Skin of body (tissue), 2 donors: ENCODE measurements around the gene FANCD2OS. TPM values are rescaled to one million over a fixed set of nuclear protein-coding genes. Genes with fewer than 3 reads are reported as not detected.
"Not testable (repeated sequence)": the region's sequence is repeated elsewhere in the genome, so short reads cannot be mapped to it uniquely, and the experiment has no call there.

Experiments used
- DNase-seq: peaks from one replicate; lab custom pipeline; 2025; lab: John Stamatoyannopoulos, UW
- total RNA-seq: library from RNA; depleted of rRNA; stranded (reverse); fragments of >200 nt; gene quantifications from one replicate; pipeline ENCODE4 v1.2.3, GENCODE V29; 2014

The FANCD2OS gene
- total RNA-seq, 1 donor from 2014 or later, result not detected

DNA sequence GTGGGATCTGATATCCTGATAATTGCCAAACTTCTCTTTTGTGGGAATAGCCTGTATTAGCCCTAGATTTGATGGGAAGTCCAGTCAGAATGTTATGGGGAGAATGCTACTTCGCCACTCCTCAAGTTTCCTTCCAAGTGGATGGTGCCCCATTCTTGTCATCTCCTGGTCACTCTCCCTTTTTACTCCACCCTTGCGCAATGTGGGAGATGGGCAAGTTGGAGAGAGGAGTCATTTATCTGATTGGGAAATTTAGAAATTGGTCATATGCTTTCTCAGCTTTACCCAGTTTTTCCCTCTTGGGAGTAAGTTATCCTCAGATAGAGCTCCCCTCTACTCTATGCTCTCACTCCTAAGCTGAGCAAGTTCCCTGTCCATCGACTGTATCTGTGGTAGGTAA lies 14.4 kb downstream of the FANCD2OS start:
- DNase-seq, result no peak

DNA sequence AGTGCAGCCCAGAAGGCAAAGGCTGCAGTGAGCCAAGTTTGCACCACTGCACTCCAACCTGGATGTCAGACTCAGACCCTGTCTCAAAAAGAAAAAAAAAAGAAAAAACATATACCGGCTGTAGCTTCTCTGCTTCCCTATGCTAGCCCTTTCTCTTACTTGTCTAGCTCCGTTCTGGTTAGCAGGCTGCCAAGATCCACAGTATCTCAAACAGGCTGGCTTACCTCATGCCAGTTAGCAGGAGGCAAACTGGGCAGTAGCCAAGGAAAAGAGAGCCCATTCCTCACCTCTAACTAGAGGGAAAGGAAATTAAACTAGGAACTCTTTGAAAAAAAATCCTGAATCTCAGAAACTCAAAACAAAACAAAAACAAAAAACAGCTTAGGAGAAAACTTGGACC lies 16.7 kb downstream of the FANCD2OS start:
- DNase-seq, result not testable (repeated sequence)

DNA sequence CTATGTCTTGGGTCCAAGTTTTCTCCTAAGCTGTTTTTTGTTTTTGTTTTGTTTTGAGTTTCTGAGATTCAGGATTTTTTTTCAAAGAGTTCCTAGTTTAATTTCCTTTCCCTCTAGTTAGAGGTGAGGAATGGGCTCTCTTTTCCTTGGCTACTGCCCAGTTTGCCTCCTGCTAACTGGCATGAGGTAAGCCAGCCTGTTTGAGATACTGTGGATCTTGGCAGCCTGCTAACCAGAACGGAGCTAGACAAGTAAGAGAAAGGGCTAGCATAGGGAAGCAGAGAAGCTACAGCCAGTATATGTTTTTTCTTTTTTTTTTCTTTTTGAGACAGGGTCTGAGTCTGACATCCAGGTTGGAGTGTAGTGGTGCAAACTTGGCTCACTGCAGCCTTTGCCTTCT lies 17.3 kb downstream of the FANCD2OS start:
- DNase-seq, result not testable (repeated sequence)

DNA sequence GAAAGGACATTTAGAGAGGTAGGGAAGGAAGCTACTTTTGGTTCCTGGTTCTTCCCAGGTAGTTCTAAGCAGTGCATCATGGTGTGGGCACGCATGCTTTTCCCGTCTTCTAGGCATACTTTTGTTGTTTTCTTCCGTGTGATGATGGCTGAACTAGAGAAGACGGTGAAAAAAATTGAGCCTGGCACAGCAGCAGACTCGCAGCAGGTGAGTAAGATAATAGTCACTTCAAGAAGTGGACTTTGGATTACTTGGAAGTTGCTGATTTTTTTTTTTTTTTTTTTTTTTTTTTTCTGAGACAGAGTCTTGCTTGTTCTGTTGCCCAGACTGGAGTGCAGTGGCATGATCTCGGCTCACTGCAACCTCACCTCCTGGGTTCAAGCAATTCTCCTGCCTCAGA lies 17.9 kb downstream of the FANCD2OS start:
- no peak for DNase-seq

DNA sequence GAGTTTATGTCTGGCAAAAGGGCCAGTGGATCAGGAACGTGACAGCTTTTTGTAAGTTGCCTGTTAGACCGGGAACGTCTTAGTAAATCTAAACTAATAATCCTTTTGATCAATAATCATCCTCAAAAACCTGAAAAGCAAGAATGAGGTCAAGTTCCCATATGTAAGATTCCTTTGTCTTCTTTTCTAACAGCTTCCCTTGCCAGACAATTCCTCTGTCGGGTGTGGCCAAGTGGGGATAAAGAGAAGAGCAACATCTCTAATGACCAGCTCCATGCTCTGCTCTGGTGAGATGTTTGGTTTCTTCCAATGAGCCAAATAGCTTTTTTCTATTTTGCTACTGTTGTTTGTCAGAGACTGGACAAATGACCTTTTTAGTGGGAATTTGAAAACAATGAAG lies 19.8 kb downstream of the FANCD2OS start:
- DNase-seq, result no peak

DNA sequence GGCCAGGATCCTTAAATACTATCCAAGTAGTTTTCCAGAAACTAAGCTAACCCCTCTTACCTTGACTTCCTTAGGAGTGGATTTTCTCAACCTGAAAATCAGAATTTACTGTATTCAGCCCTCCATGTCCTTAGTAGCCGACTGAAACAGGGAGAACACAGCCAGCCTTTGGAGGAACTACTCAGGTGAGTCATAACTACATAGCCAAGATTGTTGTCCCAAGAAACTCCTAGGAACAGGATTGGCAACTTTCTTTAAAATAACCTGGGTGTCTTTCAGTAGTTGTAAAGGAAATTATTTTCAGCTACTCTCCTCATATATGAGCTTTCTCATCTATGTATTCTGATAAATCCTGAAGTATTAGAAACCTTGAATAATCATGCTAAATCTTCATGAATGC lies 22.3 kb downstream of the FANCD2OS start:
- DNase-seq, result no peak

DNA sequence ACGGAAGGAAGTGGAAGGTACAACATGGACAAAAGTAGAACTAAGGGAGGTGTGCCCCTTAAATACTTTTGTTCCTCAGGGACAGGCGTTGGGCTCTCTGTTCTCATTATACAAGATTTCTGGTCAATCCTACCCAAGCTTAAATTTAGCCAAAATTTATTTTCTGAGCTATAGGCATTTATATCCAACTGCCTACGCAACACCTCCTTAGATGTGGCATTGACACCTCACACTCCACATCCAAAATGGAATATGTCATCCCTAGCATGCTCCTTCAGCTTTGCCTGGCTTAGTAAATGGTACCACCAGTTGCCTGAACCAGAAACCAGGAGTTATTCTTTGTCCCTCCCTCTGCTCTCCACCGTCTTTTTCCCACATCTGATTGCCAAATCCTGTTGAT lies 26.2 kb downstream of the FANCD2OS start:
- no peak for DNase-seq

DNA sequence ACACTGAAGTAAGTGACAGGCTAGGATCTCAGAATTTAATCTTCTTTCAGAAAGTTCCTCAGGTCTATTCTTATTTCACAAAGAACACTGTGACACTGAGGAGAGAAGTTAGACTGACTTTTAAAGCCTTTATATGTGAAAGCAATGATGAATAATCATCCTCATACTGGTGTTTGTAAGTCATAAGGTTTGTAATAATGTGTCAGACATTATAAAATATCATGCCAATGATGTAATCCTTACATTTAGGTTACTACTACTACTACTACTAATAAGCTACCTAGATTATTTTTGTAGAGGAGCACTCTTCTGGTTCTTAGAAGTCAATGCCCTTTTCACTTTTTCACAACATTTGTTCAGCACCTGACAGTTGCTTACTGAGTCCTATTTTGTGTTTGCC lies 33.4 kb downstream of the FANCD2OS start:
- no peak for DNase-seq

DNA sequence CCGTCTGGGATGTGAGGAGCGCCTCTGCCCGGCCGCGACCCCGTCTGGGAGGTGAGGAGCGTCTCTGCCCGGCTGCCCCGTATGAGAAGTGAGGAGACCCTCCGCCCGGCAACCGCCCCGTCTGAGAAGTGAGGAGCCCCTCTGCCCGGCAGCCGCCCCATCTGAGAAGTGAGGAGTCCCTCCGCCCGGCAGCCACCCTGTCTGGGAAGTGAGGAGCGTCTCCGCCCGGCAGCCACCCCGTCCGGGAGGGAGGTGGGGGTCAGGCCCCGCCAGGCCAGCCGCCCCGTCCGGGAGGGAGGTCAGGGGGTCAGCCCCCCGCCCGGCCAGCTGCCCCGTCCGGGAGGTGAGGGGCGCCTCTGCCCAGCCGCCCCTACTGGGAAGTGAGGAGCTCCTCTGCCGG lies 38.0 kb downstream of the FANCD2OS start:
- DNase-seq, result not testable (repeated sequence)

DNA sequence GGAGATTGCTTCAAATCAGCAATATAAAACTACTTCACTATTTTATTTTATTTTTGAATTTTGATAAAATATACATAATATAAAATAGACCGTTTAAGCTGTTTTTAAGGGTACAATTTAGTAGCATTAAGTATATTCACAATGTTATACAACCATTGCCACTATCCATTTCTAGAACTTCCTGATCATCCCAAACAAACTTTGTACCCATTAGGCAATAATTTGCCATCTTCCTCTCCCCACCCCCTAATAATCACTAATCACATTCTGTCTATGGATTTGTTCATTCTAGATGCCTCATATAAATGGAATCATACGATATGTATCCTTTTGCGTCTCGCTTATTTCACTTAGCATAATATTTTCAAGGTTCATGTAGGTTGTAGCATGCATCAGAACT lies 53.0 kb downstream of the FANCD2OS start:
- DNase-seq, result no peak

Other genes starting within 250 kb of the FANCD2OS start
- 29.4 TPM for gene CIDEC, start 228.0 kb downstream of the FANCD2OS start, total RNA-seq
- gene JAGN1, start 217.6 kb downstream of the FANCD2OS start, total RNA-seq, result 16.3 TPM
- 6.3 TPM for gene IL17RE, start 205.4 kb downstream of the FANCD2OS start, total RNA-seq
- 22.2 TPM for gene IL17RC, start 191.2 kb downstream of the FANCD2OS start, total RNA-seq
- 25.8 TPM for gene CRELD1, start 174.4 kb downstream of the FANCD2OS start, total RNA-seq
- 1.2 TPM for gene PRRT3, start 155.8 kb downstream of the FANCD2OS start, total RNA-seq
- 33.6 TPM for gene EMC3, start 121.4 kb downstream of the FANCD2OS start, total RNA-seq
- 15.0 TPM for gene FANCD2, start 81.8 kb downstream of the FANCD2OS start, total RNA-seq
- 74.1 TPM for gene BRK1, start 7.4 kb upstream of the FANCD2OS start, total RNA-seq
- gene VHL, start 33.5 kb upstream of the FANCD2OS start, total RNA-seq, result 46.7 TPM
- gene IRAK2, start 56.7 kb upstream of the FANCD2OS start, total RNA-seq, result 3.8 TPM
- gene TATDN2, start 140.2 kb upstream of the FANCD2OS start, total RNA-seq, result 18.8 TPM
- not detected for gene GHRL, start 184.7 kb upstream of the FANCD2OS start, total RNA-seq
- 104 TPM for gene SEC13, start 212.9 kb upstream of the FANCD2OS start, total RNA-seq